Naive thymus-derived CD4-positive, alpha-beta T cell (primary cell): ENCODE measurements around the gene NKX1-2. TPM values are rescaled to one million over a fixed set of nuclear protein-coding genes. Genes with fewer than 3 reads are reported as not detected.

Experiments
- ATAC-seq: fragments of 150-1000 bp; cut with Tn5 transposase; 2 replicates; pipeline ENCODE4 v1.10.0; 2021; ENCODE audit warnings: mild to moderate bottlenecking, moderate library complexity
- CTCF ChIA-PET: fragments of 350-600 bp; sonication (Branson Sonifier 250); formaldehyde crosslinking; loops from one replicate; lab custom pipeline; 2021; ENCODE audit warnings: antibody characterized with exemption; lab: Charles Lee
- POLR2A ChIA-PET: fragments of 350-600 bp; sonication (Branson Sonifier 250); formaldehyde crosslinking; loops from one replicate; lab custom pipeline; 2021; ENCODE audit warnings: antibody characterized with exemption, inconsistent platforms; lab: Charles Lee
- DNase-seq, 9 donors: peaks; one replicate each; pipeline versions ENCODE4 v3.0.0 to v3.0.0-alpha.2; 2020 to 2022; ENCODE audit warnings: mixed read lengths in 1 of 9
- H3K27ac ChIP-seq: one replicate; pipeline ENCODE4 v1.7.0; 2013; ENCODE audit warnings: mild to moderate bottlenecking, low read depth, low read length, moderate library complexity
- H3K27me3 ChIP-seq, 2 donors: one replicate each; pipeline ENCODE4 v1.7.0; 2013; ENCODE audit warnings: low read length in 2 of 2, mild to moderate bottlenecking in 2 of 2, moderate library complexity in 2 of 2; ENCODE audit not compliant: control insufficient read depth in 2 of 2, insufficient read depth in 2 of 2
- H3K36me3 ChIP-seq, 3 experiments: 1 replicate in 2 of 3; 2 replicates in 1 of 3; pipeline ENCODE4 v1.7.0; 2013; ENCODE audit warnings: low read length in 3 of 3, mild to moderate bottlenecking in 3 of 3, moderate library complexity in 1 of 3; ENCODE audit not compliant: insufficient read depth in 3 of 3, control insufficient read depth in 2 of 3
- H3K4me1 ChIP-seq, 2 donors: one replicate each; pipeline ENCODE4 v1.7.0; 2013; ENCODE audit warnings: low read length in 2 of 2, mild to moderate bottlenecking in 2 of 2, moderate library complexity in 1 of 2; ENCODE audit not compliant: control insufficient read depth in 2 of 2, insufficient read depth in 2 of 2
- H3K4me3 ChIP-seq: 2 replicates; pipeline ENCODE4 v1.7.0; 2013; ENCODE audit warnings: mild to moderate bottlenecking, low read length
- H3K9me3 ChIP-seq, 3 experiments: 1 replicate in 2 of 3; 2 replicates in 1 of 3; pipeline ENCODE4 v1.7.0; 2013; ENCODE audit warnings: low read length in 3 of 3; ENCODE audit not compliant: control insufficient read depth in 2 of 3
- H3K27ac Mint-ChIP-seq, 9 donors: one replicate each; pipeline ENCODE4 v1.8.0; 2020 to 2022; ENCODE audit warnings: mixed read lengths in 9 of 9, mild to moderate bottlenecking in 8 of 9, moderate library complexity in 5 of 9, inconsistent platforms in 2 of 9
- H3K27me3 Mint-ChIP-seq, 5 donors: one replicate each; pipeline ENCODE4 v1.8.0; 2021 to 2022; ENCODE audit warnings: mixed read lengths in 5 of 5, mild to moderate bottlenecking in 1 of 5
- H3K36me3 Mint-ChIP-seq, 5 donors: one replicate each; pipeline ENCODE4 v1.8.0; 2020 to 2022; ENCODE audit warnings: mixed read lengths in 5 of 5, mild to moderate bottlenecking in 3 of 5, inconsistent platforms in 1 of 5
- H3K4me1 Mint-ChIP-seq, 7 donors: one replicate each; pipeline ENCODE4 v1.8.0; 2020 to 2022; ENCODE audit warnings: mixed read lengths in 7 of 7, mild to moderate bottlenecking in 3 of 7, inconsistent platforms in 1 of 7
- H3K4me3 Mint-ChIP-seq, 10 donors: one replicate each; pipeline ENCODE4 v1.8.0; 2020 to 2022; ENCODE audit warnings: mild to moderate bottlenecking in 10 of 10, mixed read lengths in 10 of 10, moderate library complexity in 6 of 10, inconsistent platforms in 2 of 10
- H3K9me3 Mint-ChIP-seq, 11 donors: one replicate each; pipeline ENCODE4 v1.8.0; 2020 to 2022; ENCODE audit warnings: mixed read lengths in 11 of 11, mild to moderate bottlenecking in 4 of 11, inconsistent platforms in 1 of 11, moderate library complexity in 1 of 11
- intact Hi-C, 2 donors: fragments of 100-400 bp; cut with micrococcal nuclease; formaldehyde crosslinking; loops; one replicate each; pipeline ENCODE4 v1.15.1; 2023
- polyA plus RNA-seq, 2 donors: library from polyadenylated mRNA; unstranded; fragments of 300-500 nt; fragmentation: Illumina TruSeq; gene quantifications; one replicate each; pipeline ENCODE4 v1.2.3, GENCODE V29; 2021
- total RNA-seq, 6 experiments: library from RNA in 5 of 6; stranded (reverse) in 5 of 6; gene quantifications; 1 replicate in 5 of 6; 2 replicates in 1 of 6; pipeline ENCODE4 v1.2.3 and lab custom pipeline; 2021 to 2026

NKX1-2 gene
- total and polyA plus RNA-seq, 7 experiments from 2014 or later, result not detected

DNA sequence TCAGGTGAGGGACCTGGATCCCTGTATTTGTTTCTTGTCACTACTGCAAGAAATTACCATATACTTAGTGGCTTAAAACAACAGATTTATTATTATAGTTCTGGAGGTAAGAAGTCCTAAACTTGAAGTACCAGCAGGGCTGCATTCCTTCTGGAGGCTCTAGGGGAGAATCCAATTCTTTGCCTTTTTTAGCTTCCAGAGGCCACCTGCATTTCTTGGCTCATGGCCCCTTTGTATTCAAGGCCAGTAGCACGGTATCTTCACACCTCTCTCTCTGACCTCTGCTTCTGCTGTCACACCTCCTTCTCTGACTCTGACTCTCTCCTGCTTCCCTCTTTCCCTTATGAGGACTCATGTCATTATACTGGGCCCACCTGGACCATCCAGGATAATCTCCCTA is 9.6 kb upstream of the NKX1-2 start:
- no peak overlapping the region for H3K27ac ChIP-seq
- H3K36me3 Mint-ChIP-seq, result peaks cover 0 to 3% (median 0%) of the 10 kb centered on the region in 5 donors
- H3K27me3 ChIP-seq, result no peaks in the 10 kb centered on the region
- H3K4me1 ChIP-seq, result peaks cover 4 to 10% of the 10 kb centered on the region in 2 donors
- H3K9me3 Mint-ChIP-seq, result peaks cover 0 to 4% (median 0%) of the 10 kb centered on the region in 11 donors
- H3K4me3 Mint-ChIP-seq, result no peak overlapping the region
- ATAC-seq, result no peak
- H3K4me1 Mint-ChIP-seq, result peaks cover 7 to 16% (median 9%) of the 10 kb centered on the region in 7 donors
- CTCF ChIA-PET, result no interaction called here
- no peaks in the 10 kb centered on the region for H3K36me3 ChIP-seq
- intact Hi-C loops, result no loop called here
- no peak for DNase-seq
- H3K27ac Mint-ChIP-seq, result no peak overlapping the region
- POLR2A ChIA-PET, result no interaction called here
- H3K9me3 ChIP-seq, result no peaks in the 10 kb centered on the region
- H3K4me3 ChIP-seq, result no peak overlapping the region
- H3K27me3 Mint-ChIP-seq, result peaks cover 21 to 37% (median 34%) of the 10 kb centered on the region in 5 donors

DNA sequence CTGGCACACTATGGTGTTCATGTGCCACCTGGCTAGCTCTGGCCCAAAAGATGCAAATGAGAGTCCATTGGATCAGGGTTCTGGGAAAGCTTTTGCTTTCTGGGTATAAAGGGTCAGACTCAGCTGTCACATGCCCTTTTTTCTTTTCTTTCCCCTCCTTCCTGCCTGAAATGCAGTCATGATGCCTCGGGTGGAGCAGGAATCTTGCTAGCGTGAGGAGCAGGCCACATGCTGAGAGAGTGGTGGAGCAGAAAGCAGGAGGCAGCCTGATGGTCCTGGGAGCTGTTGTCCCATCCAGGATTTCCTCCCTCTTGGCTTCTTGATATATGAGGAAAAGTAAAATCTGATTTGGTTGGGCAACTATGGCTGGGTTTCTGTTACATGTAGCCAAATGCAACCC is 9.1 kb upstream of the NKX1-2 start:
- intact Hi-C loops, result no loop called here
- Mint-ChIP-seq H3K4me3 (no peak overlapping the region), H3K9me3 (peaks cover 0 to 5% (median 0%) of the 10 kb centered on the region in 11 donors), H3K27me3 (peaks cover 25 to 41% (median 37%) of the 10 kb centered on the region in 5 donors), H3K36me3 (peaks cover 0 to 3% (median 0%) of the 10 kb centered on the region in 5 donors), H3K27ac (no peak overlapping the region), H3K4me1 (peaks cover 4 to 11% (median 4%) of the 10 kb centered on the region in 7 donors)
- no peak for DNase-seq
- no peaks in the 10 kb centered on the region for H3K27me3 ChIP-seq
- H3K36me3 ChIP-seq, result no peaks in the 10 kb centered on the region
- no peak overlapping the region for H3K4me3 ChIP-seq
- ChIA-PET CTCF (interaction anchor here (0.6 kb wide), 1 partner anchor 65 kb away, joined by 8 read pairs; no protein-coding TSS in a partner anchor), POLR2A (no interaction called here)
- no peak overlapping the region for H3K27ac ChIP-seq
- no peak for ATAC-seq
- peaks cover 4 to 10% of the 10 kb centered on the region in 2 donors for H3K4me1 ChIP-seq
- no peaks in the 10 kb centered on the region for H3K9me3 ChIP-seq

- POLR2A ChIA-PET, result no interaction called here
- intact Hi-C loops, result no loop called here
- H3K4me1 ChIP-seq, result peaks cover 4 to 10% of the 10 kb centered on the region in 2 donors
- Mint-ChIP-seq H3K36me3 (peaks cover 0 to 3% (median 0%) of the 10 kb centered on the region in 5 donors), H3K27ac (no peak overlapping the region), H3K27me3 (peaks cover 29 to 45% (median 41%) of the 10 kb centered on the region in 5 donors), H3K4me1 (peaks cover 4 to 11% (median 4%) of the 10 kb centered on the region in 7 donors), H3K4me3 (no peak overlapping the region), H3K9me3 (peaks cover 0 to 5% (median 0%) of the 10 kb centered on the region in 11 donors)
- DNase-seq (no peak), ATAC-seq (no peak)
- no peak overlapping the region for H3K27ac ChIP-seq
- CTCF ChIA-PET, result interaction anchor here (0.6 kb wide), 1 partner anchor 65 kb away, joined by 8 read pairs; no protein-coding TSS in a partner anchor
- no peaks in the 10 kb centered on the region for H3K9me3 ChIP-seq
- H3K27me3 ChIP-seq, result no peaks in the 10 kb centered on the region
- H3K4me3 ChIP-seq, result no peak overlapping the region
- H3K36me3 ChIP-seq, result no peaks in the 10 kb centered on the region
Measured at GRCh38 chr10:124458473-124458872, 8.6 kb upstream of the NKX1-2 start.

GRCh38 chr10:124455441-124455840 is 5.6 kb upstream of the NKX1-2 start:
- ATAC-seq (no peak), DNase-seq (no peak)
- H3K36me3 ChIP-seq, result no peaks in the 10 kb centered on the region
- no peaks in the 10 kb centered on the region for H3K4me1 ChIP-seq
- no peaks in the 10 kb centered on the region for H3K9me3 ChIP-seq
- Mint-ChIP-seq H3K27ac (no peak overlapping the region), H3K27me3 (peaks cover 55 to 74% (median 66%) of the 10 kb centered on the region in 5 donors), H3K9me3 (peaks cover 0 to 5% (median 0%) of the 10 kb centered on the region in 11 donors), H3K36me3 (no peaks in the 10 kb centered on the region), H3K4me3 (no peak overlapping the region), H3K4me1 (peaks cover 0 to 8% (median 1%) of the 10 kb centered on the region in 7 donors)
- intact Hi-C loops, result no loop called here
- peaks cover 4 to 6% of the 10 kb centered on the region in 2 donors for H3K27me3 ChIP-seq
- CTCF ChIA-PET, result interaction anchor here (0.6 kb wide), 1 partner anchor 11 kb away, joined by 3 read pairs; no protein-coding TSS in a partner anchor
- no peak overlapping the region for H3K4me3 ChIP-seq
- no peak overlapping the region for H3K27ac ChIP-seq
- POLR2A ChIA-PET, result no interaction called here

- Mint-ChIP-seq H3K36me3 (no peaks in the 10 kb centered on the region), H3K4me3 (no peak overlapping the region), H3K27ac (no peak overlapping the region), H3K27me3 (peaks cover 63 to 84% (median 73%) of the 10 kb centered on the region in 5 donors), H3K9me3 (peaks cover 0 to 5% (median 0%) of the 10 kb centered on the region in 11 donors), H3K4me1 (peaks cover 0 to 15% (median 10%) of the 10 kb centered on the region in 7 donors)
- intact Hi-C loops, result no loop called here
- Histone ChIP-seq H3K36me3 (no peaks in the 10 kb centered on the region), H3K4me1 (peaks cover 0 to 2% of the 10 kb centered on the region in 2 donors), H3K27me3 (peaks cover 4 to 6% of the 10 kb centered on the region in 2 donors), H3K4me3 (no peak overlapping the region), H3K27ac (no peak overlapping the region), H3K9me3 (no peaks in the 10 kb centered on the region)
- ChIA-PET CTCF (no interaction called here), POLR2A (no interaction called here)
- ATAC-seq, result no peak
- DNase-seq, result no peak
Measured at GRCh38 chr10:124453960-124454610, 4.2 kb upstream of the NKX1-2 start.

DNA sequence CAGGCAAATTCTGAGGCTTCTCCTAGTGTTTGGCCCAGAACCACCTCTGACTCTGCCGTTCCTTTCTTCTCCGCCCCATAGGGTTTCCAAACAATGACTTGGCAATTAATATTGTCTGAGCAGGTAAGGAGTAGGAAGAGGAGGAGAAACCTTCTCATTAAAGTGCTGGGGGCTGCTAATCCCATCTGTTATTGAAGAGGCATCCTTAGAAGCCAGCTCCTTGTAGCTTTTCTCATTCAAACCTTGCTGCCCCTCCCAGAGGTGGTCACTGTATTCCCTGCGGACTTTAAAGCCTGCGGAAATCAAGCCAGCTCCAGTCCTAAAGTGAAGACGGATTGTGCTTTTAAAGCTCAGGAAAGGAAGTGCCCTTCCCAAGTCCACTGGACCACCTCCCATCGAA is 1.4 kb upstream of the NKX1-2 start:
- ChIA-PET CTCF (interaction anchor here (0.5 kb wide), 1 partner anchor 88 kb away, joined by 4 read pairs; no protein-coding TSS in a partner anchor), POLR2A (no interaction called here)
- Histone ChIP-seq H3K36me3 (no peaks in the 10 kb centered on the region), H3K27me3 (peaks cover 6 to 14% of the 10 kb centered on the region in 2 donors), H3K4me1 (peaks cover 0 to 9% of the 10 kb centered on the region in 2 donors), H3K27ac (no peak overlapping the region), H3K4me3 (no peak overlapping the region), H3K9me3 (no peaks in the 10 kb centered on the region)
- Mint-ChIP-seq H3K36me3 (peaks cover 0 to 3% (median 0%) of the 10 kb centered on the region in 5 donors), H3K9me3 (peaks cover 0 to 7% (median 0%) of the 10 kb centered on the region in 11 donors), H3K4me1 (peaks cover 0 to 26% (median 20%) of the 10 kb centered on the region in 7 donors), H3K4me3 (peak overlapping the region in 4 of 10 donors; percentile 12 to 59 (median 36)), H3K27ac (peak overlapping the region in 1 of 9 donors; percentile 11), H3K27me3 (peaks cover 72 to 90% (median 77%) of the 10 kb centered on the region in 5 donors)
- intact Hi-C loops, result no loop called here
- DNase-seq (no peak), ATAC-seq (no peak)
